ENCODE measurements around the gene TTLL9.

TTLL9 gene

GRCh38 chr20:31981784-31982183 is 111.3 kb downstream of the TTLL9 start:
- Histone ChIP-seq H3K27ac (no peak overlapping the region), H3K9me3 (ENCODE audit: severe bottlenecking) (no peaks in the 10 kb centered on the region), H3K27me3 (ENCODE audit: insufficient read depth, low read depth, severe bottlenecking) (no peaks in the 10 kb centered on the region), H3K4me3 (ENCODE audit: low read depth, low read length) (no peak overlapping the region), H3K36me3 (peaks cover 26% of the 10 kb centered on the region)
- no peak for TF ChIP-seq CTCF (IDR thresholded peaks at IDR 0.05; ENCODE audit: low read depth, low read length)
- DNase-seq, result no peak

DNA sequence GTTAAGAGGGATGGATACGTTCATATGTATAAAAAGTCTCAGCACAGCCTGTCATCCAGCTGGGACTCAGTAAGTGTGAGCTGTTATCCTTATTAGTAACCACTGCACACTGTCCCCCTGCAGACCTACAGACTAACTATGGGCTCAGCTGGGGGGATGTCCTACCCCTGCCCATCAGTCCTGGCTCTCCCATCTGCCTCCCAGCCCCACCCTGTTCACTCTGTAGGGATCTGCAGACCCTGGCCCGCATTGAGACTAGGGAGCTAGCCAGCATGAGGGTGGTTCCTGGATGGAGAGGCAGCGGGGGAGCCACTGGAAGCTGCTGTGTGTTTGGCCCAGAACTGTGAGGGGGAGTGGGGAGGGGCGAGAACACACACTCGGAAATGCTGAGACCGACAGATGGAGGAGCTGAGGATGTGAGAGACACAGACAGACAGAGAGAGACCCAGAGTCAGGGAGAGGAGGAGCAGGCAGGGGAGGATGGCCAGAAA is 114.6 kb downstream of the TTLL9 start:
- peak; percentile 64 for DNase-seq
- Histone ChIP-seq H3K27me3 (ENCODE audit: insufficient read depth, low read depth, severe bottlenecking) (no peaks in the 10 kb centered on the region), H3K27ac (peak overlapping the region; percentile 62), H3K9me3 (ENCODE audit: severe bottlenecking) (no peaks in the 10 kb centered on the region), H3K4me3 (ENCODE audit: low read depth, low read length) (no peak overlapping the region), H3K36me3 (peaks cover 12% of the 10 kb centered on the region)
- TF ChIP-seq CTCF (IDR thresholded peaks at IDR 0.05; ENCODE audit: low read depth, low read length), result no peak

DNA sequence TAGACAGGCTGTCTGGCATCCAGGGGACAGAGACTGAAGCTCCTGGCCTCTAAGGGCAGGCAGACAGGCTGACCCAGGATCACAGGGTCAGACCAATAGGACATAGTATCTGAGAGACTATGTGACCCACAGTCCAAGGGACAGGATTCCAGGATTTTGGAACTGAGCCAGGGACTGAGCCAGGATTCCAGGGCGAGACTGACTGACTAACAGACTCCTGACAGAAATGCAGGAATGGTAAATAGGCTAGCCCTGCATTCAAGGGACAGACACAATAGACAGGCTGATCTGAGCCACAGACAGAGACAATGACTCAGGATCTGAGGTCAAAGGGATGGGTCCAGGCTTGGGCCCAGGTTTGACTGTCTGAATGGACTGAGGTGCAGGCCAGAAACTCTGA is 117.3 kb downstream of the TTLL9 start:
- no peak overlapping the region for H3K27ac ChIP-seq
- DNase-seq, result no peak
- peaks cover 9% of the 10 kb centered on the region for H3K36me3 ChIP-seq
- H3K9me3 ChIP-seq (ENCODE audit: severe bottlenecking), result no peaks in the 10 kb centered on the region
- no peak for TF ChIP-seq CTCF (IDR thresholded peaks at IDR 0.05; ENCODE audit: low read depth, low read length)
- no peak overlapping the region for H3K4me3 ChIP-seq (ENCODE audit: low read depth, low read length)
- no peaks in the 10 kb centered on the region for H3K27me3 ChIP-seq (ENCODE audit: insufficient read depth, low read depth, severe bottlenecking)

- DNase-seq, result no peak
- no peak for TF ChIP-seq CTCF (IDR thresholded peaks at IDR 0.05; ENCODE audit: low read depth, low read length)
- Histone ChIP-seq H3K27ac (no peak overlapping the region), H3K36me3 (peaks cover 8% of the 10 kb centered on the region), H3K4me3 (ENCODE audit: low read depth, low read length) (no peak overlapping the region), H3K9me3 (ENCODE audit: severe bottlenecking) (no peaks in the 10 kb centered on the region), H3K27me3 (ENCODE audit: insufficient read depth, low read depth, severe bottlenecking) (no peaks in the 10 kb centered on the region)
These were observed 118.1 kb downstream of the TTLL9 start for GRCh38 chr20:31988430-31989015.

DNA sequence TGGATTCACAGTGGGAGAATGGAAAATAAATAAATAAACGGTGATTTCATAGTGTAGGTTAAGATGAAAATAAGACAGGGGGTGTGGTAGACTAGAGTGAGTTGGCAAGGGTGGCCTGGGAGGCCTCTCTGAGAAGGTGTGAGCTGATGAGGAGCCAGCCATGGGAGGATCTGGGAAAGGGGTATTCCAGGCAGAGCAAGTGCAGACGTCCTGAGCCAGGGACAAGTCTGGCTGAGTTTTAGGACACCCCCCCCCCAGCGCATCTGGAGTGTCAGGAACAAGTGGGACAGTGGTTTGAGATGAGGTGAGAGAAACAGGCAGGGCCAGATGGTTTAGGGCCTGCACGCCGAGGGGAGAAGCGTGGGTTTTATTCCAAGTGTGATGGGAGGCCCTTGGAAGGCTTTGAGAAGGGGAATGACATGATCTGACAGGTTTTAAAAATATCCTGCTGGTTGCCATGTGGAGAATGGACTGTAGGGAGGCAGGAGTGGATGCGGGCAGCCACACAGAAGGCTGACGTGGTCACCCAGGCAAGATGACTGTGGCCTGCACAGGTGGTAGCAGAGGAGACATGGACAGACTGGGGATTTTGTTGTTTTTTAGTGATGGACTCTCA is 118.7 kb downstream of the TTLL9 start:
- no peak for TF ChIP-seq CTCF (IDR thresholded peaks at IDR 0.05; ENCODE audit: low read depth, low read length)
- H3K36me3 ChIP-seq, result peaks cover 8% of the 10 kb centered on the region
- H3K27ac ChIP-seq, result no peak overlapping the region
- H3K4me3 ChIP-seq (ENCODE audit: low read depth, low read length), result no peak overlapping the region
- H3K27me3 ChIP-seq (ENCODE audit: insufficient read depth, low read depth, severe bottlenecking), result no peaks in the 10 kb centered on the region
- no peak for DNase-seq
- H3K9me3 ChIP-seq (ENCODE audit: severe bottlenecking), result no peaks in the 10 kb centered on the region

All from WERI-Rb-1 (cell line).